ENCODE results near the gene FUCA1.

DNA sequence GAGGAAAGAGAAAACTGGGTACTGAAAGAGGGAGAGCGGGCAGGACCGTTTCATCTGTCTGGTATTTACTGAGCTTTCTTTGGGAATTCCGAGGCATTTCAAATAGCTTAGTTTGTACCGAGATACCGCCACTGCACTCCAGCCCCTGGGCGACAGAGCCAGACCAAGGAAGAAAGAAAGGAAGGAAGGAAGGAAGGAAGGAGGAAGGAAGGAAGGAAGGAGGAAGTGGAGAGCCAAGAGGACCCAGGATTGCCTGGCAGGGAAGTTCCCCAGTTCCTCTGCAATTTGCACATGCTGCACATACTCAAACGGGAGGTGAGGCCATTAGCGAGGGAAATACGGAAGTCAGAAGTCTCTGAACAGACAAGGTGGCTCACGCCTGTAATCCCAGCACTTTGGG is 961 bp upstream of the FUCA1 start:
- no peak for TF ChIP-seq CTCF (IDR thresholded peaks at IDR 0.05 in 4 of 5, conservative IDR thresholded peaks at IDR 0.05 in 1 of 5)
- TF ChIP-seq POLR2A (IDR thresholded peaks at IDR 0.05), result no peak
